Anterior cingulate cortex (tissue), 58 donors: ENCODE measurements around the gene HSD3B7.
"Not testable (repeated sequence)": the region's sequence is repeated elsewhere in the genome, so short reads cannot be mapped to it uniquely, and the experiment has no call there.

Experiments
- DNase-seq, 58 donors: peaks; one replicate each; lab custom pipeline; 2025; lab: John Stamatoyannopoulos, UW

Gene HSD3B7

DNA sequence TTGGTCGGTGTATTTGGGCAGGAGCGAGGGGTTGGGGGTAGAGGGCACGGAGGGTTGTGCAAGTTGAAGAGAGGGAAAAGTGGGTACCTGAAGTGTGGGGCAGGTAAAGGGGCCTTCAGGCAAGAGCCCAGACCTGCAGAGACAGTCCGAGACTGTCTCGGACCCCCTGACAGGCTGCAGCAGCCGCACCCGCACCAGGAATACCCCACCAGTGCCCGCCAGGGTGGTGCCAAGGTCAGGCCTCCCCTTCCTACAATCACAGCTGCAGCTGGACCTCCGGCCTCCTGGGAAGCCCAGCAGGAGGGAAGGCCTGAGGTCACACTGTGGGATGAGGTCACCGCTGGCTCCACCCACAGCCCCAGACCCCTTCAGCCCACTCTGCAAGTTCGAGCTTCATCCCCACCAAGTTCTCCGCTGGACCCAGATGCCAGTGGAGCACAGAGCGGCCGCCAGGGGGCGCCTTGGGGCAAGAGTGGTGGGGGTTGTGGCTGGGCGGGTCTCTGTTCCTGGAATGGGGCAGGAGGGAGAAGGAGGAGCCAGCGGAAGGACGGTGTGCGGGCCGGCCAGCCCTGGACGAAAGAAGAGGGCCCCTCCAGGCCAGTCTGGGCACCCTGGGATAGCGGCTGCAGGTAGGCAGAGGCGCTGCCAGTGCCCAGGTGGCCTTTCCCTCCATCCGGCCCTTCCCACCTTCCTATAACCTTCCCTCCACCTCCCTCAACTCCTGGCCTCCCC is at the start of gene HSD3B7:
Gene HSD3B7, plus strand, starts transcription at position 539 of the 732 bp plus-strand sequence. CDS start 452 bp downstream, outside the sequence.
- peak in 54 of 58 donors; percentile 23 to 85 (median 64) for DNase-seq

DNA sequence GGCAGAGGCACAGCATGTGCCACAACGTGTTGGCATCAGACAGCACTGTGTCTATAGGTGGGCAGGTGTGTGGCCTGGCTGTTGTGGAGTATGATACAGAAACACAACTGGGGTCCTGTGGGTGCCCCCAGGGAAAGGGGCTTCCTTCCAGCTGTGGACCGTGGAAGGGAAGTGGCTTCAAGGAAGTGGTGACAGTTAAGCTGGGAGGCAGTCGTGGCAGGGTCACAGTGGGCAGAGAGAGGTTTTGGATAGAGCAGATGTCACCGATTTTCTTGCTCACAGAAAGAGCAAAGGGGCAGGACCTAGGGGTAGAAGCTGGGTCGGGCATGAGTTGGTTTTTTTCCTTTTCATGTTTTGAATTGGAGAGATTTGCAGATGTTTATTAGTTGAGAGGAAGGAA is 47.3 kb upstream of the HSD3B7 start:
- no peak for DNase-seq

DNA sequence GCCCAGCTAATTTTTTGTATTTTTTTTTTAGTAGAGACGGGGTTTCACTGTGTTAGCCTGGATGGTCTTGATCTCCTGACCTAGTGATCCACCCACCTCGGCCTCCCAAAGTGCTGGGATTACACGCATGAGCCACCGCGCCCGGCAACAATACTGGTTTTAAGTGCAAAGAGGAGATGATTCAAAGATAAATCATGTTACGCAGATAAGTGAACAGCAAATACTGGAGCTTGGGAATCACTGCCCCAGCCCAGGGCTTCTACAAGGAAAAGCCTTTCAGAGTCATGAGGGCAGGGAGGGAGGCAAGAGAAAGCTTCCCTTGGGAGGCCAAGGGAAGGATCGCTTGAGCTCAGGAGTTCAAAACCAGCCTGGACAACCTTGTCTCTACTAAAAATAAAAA is 45.4 kb upstream of the HSD3B7 start:
- DNase-seq: not testable (repeated sequence)

DNA sequence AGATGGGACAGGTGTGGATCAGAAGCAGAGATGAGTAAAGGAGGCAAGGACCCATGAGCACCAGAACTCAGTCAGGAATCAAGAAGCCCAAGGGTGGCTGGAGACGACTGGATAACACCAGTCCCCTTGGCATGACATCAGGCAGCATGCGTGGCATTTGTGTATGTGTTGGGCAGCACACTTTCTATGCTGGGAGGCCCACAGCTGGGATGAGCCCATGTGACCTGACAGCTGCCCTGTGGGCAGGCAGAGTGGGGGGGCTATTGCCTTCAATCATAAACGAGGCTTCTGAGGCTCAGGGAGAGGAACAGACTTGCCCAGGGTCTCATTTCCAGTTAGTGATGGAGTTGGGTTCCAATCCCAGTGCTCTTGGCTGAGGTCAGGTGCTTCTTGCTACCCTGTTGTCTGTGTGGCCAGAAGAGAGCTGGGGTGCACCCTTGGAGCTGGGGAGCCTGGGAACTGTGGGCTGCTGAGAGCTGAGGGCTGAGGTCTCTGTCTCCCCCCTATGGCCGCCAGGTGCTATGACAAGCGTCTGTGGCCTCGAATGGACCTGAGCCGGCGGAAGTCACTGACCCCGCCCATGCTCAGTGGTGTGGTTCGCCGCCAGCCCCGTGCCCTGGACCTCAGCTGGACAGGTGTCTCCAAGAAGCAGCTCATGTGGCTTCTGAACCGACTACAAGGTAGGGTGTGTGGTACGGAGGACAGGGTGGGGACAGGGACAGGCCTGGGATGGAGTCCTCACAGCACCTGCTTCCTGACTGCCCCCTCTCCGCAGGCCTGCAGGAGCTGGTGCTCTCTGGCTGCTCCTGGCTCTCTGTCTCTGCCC is 43.2 kb upstream of the HSD3B7 start:
- DNase-seq: peak in 36 of 58 donors; percentile 14 to 61 (median 32)

DNA sequence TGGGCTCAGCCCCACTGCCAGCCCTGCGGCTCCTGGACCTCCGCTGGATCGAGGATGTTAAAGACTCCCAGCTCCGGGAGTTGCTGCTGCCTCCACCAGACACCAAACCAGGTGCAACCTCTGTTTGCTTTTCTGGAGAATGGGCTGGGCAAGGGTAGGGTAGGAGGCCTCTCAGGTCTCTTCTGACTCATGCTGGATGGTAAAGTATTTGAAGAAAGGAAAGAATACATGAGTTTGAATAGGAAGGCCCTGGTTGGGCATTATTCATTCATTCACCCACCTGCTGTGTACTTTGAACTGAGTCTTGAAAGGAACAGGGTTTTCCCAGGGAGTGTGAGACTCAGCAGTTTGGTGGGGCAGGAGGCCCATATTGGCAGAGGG is 42.6 kb upstream of the HSD3B7 start:
- DNase-seq: no peak

DNA sequence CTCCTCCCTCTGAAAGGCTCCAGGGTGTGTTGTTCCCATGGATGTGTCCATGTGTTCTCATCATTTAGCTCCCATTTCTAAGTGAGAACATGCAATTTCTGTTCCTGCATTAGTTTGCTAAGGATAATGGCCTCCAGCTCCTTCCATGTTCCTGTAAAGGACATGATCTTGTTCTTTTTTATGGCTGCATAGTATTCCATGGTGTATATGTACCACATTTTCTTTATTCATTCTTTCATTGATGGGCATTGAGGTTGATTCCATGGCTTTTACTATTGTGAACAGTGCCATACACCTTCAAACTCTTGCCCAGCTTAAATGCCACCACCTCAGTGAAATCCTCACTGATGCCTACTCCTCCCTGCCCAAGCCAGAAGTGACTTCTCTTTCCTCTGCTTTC is 40.7 kb upstream of the HSD3B7 start:
- no peak for DNase-seq

DNA sequence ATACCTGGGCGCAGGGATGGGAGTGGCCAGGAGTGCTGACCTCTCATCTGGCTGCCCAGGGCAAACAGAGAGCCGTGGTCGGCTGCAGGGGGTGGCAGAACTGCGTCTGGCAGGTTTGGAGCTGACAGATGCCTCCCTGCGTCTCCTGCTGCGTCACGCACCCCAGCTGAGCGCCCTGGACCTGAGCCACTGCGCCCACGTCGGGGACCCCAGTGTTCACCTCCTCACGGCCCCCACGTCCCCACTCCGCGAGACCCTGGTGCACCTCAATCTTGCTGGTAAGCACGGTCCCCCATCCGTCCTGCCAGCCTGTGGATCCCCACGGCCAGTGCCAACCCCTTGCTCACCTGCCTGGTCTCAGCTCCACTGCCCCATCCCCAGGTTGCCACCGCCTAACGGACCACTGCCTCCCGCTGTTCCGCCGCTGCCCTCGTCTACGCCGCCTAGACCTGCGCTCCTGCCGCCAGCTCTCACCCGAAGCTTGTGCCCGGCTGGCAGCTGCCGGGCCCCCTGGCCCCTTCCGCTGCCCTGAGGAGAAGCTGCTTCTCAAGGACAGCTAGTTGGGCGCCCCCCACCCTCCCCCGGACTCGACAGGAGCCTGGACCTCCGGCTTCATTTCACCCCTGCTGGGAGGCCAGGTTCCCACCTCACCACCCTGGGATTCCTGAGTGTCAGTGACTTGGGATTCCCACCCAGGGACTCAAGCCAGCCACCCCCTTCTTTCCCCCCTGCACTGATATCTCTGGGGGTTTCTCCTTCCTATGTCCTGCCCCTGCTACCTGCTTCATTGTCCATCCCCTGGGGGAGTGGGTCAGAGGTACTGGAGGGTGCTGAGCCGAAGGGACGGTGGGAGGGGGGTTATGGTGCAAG is 38.1 kb upstream of the HSD3B7 start:
- no peak for DNase-seq

DNA sequence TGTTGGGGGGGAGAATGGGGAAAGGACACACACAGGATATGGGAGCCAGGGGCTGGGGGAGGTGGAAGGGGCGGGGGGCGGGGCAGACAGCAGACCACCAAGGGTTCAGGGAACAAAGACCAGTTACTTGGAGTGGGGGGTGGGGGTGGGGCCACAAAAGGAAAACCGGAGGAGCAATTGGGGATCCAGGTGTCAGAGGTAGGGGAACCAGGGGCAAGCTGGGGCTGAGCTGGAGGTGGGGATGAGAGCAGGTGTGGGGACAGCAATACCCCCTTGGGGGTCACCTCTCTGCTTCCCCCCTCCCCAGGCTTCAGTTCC is 37.5 kb upstream of the HSD3B7 start:
- no peak for DNase-seq

DNA sequence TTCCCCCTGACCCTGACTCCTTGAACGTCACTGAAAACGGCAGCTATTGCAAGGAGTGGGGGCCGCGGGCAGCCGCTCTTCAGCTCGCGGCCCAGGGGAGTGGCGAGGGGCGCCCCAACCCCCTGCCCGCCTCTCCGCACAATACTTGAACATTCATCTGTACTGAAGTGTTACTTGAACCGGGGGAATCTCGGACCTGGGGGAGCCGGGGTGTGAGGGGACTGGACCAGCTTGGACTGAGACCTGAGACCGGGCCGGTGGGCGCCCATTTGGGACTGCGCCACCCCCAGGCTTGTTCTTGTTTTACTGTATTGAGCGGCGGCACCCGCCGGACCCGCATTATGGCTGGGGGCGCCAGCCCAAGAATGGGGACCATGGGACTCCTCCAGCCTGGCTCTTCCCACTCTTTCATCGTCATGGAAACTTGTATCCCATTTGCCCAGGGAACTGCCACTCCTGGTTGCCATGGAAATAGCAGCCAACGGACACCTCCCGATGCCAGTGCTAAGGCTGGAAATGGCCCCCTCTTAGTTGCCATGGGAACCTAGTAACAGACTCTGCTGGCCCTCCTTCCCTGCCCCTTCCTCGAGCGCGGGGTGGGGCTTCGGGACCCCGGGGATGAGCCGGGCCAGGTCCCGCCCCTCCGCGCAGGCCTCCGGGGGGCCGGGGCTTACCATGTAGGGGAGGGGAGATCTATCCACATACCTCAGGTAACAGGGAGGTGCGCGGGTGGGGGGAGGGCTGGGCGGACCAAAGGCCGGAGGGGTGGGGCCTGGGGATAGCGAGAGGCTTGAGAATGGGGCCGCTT is 36.9 kb upstream of the HSD3B7 start:
- peak; percentile 50 to 97 (median 88) for DNase-seq

DNA sequence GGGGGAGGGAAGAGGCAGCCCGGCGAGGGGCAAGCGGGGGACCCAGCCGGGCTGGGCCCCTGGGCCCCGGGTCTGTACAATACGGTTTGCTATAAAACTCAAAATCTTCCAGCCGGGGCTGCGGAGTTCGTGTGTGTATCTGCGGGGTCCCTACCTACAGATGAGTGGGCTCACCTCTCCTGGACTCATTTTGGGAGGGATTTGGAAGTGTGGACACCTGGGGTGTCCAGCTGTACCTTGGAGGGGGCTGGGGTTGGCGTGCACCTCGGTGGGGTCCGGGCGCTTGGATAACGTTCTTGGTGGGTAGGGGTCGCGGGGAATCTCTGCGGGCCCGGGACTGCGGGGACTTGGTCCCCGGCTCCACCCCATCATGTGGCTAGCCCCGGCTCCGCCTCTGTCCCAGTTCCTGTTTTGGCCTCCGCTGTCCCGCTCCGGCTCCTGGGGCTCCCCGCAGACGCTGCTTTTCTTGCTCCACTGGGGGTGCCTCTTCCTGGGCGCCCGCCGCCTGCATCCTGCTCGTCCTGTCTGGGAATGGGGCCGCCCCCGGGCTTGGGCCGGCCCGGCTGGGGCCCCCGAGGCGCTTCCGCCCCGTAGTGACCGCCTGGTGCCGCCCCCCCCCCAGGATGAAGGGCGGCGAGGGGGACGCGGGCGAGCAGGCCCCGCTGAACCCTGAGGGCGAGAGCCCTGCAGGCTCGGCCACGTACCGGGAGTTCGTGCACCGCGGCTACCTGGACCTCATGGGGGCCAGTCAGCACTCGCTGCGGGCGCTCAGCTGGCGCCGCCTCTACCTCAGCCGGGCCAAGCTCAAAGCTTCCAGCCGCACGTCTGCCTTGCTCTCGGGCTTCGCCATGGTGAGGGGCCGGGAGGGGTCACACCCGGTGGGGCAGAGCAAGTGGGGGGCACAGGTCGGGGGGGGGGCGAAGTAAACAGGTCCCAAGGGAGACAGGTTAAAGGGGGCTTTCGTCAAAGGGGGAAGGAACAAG is 36.0 kb upstream of the HSD3B7 start, which contains the start of gene ORAI3:
Gene ORAI3, plus strand, starts transcription at position 402 of the 983 bp plus-strand sequence. Its CDS starts 222 bp downstream, at position 624.
- DNase-seq: peak in 54 of 58 donors; percentile 19 to 80 (median 60)

DNA sequence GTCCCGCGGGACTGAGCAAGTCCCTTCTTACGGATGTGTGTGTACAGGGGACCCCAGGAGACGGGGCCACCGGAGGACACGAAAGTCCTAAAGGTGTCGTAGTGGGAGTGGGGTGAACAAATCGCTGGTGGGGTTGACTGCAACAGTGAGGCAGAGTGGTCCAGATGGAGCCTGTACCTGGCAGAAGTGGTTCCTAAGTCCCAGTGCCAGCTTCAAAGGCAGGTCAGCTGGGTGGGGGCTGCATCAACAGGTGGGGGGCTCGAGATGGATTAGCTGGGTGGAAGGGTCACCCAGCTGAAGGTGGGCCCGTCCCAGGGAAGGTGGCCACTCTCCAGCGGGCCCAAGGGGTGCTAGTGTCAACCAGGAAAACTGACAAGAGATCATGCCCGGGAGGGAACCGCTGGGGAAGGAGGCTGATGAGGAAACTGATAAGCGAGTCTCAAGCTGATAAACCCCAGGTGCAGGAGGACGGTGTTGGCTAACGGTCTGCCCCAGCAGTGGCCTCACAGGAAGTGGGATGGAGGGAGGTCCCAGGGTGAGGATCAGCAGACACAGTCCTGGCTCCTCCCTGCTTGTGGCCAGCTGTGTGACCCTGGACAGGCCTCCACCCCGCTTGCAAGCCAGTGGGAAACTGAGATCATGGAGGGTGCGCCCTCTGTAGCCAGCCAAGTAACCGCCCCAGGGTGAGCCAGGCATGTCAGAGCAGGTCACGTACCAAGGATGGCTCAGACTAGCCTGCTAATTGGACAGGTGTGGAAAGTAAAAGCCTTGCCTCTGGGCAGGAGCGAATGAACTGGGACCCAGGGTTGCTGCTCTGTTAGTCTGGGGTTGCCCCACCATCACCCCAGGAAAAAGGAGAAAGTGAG is 35.1 kb upstream of the HSD3B7 start:
- peak in 13 of 58 donors; percentile 5 to 31 (median 15) for DNase-seq

DNA sequence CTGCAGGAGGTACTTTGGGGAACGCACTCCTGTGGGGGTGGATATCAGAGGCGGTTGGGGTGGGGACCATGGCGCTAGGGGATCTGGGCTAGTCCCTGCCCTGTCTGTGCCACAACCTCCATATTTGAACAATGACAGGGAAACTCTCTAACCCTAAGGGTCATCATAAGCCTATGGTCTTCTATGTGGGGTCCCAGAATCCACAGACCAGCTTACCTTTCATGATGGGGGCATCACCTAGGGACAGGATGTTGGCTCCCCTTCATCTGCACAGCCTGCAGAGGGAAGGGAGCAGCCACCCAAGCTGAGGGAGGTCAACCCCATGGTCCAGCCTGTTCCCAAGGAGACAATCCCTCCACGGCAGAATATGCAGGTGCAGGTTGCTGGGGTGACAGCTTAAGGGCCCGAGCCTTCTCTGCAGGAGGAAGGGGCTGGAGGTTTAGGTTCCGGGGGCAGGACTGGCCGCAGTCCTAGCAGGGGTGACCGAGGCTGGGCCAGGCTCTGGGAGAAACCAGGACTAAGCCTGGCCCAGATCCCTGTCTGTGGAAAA is 34.4 kb upstream of the HSD3B7 start:
- no peak for DNase-seq

DNA sequence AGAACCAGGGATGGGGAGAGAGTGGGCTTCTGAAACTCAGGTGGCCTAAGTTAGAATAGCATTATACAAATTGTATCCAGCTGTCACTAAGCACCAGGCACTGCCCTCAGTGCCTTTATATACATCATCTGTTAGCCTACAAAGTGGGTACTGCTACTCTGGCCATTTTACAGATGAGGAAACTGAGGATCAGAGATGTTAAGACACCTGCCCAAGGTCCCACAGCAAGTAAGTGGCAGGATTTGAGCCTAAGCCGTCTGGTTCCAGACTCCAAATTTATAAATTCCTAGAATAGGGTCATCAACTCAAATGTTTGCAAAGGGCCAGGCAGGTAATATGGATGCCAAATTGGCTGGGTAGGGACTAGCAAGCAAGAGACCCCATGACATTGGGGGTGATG is 33.8 kb upstream of the HSD3B7 start:
- DNase-seq: no peak

DNA sequence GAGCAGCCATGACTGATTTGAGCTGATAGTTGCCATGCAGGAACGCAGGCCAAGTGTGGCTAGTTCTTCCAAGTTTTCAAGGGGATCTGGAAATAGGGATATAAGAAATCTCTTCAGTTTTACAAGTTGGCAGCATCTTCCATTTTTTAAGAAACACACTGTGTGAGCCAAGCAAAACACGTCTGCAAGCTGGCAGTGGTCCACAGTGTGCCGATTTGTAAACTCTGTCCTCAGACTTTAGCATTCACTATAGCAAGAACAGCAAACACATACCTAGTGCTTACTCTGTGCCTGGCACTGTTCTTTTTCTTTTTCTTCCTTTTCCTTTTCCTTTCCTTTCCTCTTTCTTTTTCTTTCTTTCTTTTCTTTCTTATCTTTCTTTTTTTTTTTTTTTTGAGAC is 33.3 kb upstream of the HSD3B7 start:
- peak in 5 of 58 donors; percentile 14 to 29 (median 17) for DNase-seq

DNA sequence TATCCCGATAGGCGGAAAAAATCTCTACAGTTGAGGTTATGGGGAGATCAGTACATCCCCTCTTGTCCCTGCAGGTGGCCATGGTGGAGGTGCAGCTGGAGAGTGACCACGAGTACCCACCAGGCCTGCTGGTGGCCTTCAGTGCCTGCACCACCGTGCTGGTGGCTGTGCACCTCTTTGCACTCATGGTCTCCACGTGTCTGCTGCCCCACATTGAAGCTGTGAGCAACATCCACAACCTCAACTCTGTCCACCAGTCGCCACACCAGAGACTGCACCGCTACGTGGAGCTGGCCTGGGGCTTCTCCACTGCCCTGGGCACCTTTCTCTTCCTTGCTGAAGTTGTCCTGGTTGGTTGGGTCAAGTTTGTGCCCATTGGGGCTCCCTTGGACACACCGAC is 31.9 kb upstream of the HSD3B7 start:
- DNase-seq: no peak

DNA sequence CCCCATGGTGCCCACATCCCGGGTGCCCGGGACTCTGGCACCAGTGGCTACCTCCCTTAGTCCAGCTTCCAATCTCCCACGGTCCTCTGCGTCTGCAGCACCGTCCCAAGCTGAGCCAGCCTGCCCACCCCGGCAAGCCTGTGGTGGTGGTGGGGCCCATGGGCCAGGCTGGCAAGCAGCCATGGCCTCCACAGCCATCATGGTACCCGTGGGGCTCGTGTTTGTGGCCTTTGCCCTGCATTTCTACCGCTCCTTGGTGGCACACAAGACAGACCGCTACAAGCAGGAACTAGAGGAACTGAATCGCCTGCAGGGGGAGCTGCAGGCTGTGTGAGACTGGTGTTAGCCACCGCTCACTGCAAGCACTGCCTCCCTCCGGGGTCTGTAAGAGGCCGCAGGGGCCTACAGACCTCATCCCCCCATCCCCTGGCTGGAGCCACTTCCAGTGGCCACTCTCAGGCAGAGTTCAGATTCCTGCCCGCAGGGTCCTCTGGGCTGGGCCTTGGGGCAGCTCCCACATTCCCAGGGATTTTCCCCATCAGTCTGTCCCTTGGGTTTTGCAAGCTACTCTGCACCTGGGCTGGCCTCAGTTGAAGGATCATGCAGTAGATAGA is 31.4 kb upstream of the HSD3B7 start:
- peak in 51 of 58 donors; percentile 10 to 78 (median 44) for DNase-seq

DNA sequence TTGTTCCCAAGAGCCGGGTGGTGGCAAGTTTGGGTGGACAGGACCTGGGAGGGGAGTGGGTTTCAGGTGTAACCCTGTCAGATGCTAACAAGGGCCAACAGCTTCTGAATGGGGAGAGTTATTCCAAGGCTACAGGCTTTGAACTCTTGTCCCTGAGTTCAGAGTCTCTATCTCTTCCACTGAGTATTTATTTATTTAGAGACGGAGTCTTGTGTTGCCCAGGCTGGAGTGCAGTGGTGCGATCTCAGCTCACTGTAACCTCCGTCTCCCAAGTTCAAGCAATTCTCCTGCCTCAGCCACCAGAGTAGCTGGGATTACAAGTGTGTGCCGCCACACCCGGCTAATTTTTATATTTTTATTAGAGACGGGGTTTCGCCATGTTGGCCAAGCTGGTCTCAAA is 30.0 kb upstream of the HSD3B7 start:
- DNase-seq: no peak
